GM12865 (cell line): Measurements from ENCODE around the gene BATF2.

Experiments
- DNase-seq: peaks from one replicate; pipeline ENCODE4 v3.0.0; 2010; ENCODE audit warnings: low read depth
- H3K4me3 ChIP-seq: 2 replicates; pipeline ENCODE4 v1.5.1; 2011; ENCODE audit warnings: mild to moderate bottlenecking, low read depth, low read length, control low read depth
- TF ChIP-seq, protein P1 (sequence below): IDR thresholded peaks from 2 replicates; pipeline ENCODE4 v1.5.1; 2011; ENCODE audit warnings: low read length, control low read depth, low read depth, inconsistent platforms; ENCODE audit not compliant: insufficient read depth; ENCODE audit errors: missing control alignments

The BATF2 gene, protein sequence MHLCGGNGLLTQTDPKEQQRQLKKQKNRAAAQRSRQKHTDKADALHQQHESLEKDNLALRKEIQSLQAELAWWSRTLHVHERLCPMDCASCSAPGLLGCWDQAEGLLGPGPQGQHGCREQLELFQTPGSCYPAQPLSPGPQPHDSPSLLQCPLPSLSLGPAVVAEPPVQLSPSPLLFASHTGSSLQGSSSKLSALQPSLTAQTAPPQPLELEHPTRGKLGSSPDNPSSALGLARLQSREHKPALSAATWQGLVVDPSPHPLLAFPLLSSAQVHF

DNA sequence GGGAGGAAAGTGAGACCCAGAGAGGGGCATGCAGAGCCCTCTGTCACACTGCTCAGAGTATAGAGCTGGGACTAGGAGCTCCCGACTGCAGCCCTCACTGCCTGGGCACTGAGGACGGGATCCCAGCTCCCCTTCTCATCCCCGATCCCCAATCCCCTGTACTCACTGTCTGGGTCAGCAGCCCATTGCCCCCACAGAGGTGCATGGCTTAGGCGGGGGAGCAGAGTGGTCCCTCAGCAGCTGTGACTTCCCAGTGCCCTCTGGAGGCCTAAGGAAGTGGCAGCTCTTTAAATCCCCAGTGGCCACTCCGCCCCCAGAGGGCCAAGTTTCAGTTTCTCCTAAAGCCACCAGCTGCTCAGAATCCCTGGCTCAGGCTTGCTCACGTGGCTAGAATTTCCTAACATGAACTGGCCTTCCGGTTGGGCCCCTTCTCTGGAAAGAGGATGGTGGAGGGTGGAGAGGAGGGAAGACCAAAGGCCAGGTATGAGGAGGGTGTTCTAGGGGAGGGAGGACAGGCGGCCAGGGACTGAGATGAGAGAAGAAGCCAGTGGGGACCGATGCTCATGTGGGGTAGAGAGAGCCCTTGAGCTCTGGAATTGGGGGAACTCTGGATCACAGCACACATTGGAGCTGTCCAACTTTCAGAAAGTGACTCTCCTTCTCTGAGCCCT is at the start of gene BATF2:
Gene BATF2 (minus strand): TSS at position 262 of the 671 bp plus-strand sequence. CDS start 57 bp downstream, at position 205.
- H3K4me3 ChIP-seq: no peak within 1 kb of the TSS
- TF ChIP-seq, protein P1, sequence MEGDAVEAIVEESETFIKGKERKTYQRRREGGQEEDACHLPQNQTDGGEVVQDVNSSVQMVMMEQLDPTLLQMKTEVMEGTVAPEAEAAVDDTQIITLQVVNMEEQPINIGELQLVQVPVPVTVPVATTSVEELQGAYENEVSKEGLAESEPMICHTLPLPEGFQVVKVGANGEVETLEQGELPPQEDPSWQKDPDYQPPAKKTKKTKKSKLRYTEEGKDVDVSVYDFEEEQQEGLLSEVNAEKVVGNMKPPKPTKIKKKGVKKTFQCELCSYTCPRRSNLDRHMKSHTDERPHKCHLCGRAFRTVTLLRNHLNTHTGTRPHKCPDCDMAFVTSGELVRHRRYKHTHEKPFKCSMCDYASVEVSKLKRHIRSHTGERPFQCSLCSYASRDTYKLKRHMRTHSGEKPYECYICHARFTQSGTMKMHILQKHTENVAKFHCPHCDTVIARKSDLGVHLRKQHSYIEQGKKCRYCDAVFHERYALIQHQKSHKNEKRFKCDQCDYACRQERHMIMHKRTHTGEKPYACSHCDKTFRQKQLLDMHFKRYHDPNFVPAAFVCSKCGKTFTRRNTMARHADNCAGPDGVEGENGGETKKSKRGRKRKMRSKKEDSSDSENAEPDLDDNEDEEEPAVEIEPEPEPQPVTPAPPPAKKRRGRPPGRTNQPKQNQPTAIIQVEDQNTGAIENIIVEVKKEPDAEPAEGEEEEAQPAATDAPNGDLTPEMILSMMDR: no peak
- DNase-seq: no peak

DNA sequence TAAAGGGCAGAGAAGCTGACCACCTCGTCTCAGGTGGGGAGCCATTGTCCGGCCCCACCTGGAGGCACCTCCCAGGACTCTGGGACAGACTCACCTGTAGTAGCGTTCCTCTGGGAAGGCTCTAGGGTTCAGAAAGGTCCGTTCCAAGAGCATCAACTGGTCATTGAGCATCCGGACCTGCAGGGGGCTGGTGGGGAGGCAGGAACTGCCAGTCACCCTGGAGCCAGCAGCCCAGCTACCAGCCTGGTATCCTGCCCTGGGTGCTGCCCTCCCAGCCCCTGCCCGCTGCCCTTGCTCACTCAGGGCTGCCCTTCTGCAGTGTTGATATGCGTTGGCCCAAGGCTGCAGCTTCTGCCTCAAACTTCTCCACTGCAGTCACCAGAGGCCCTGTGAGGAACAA is 49.0 kb upstream of the BATF2 start:
- H3K4me3 ChIP-seq: no peak overlapping the region
- TF ChIP-seq, protein P1: no peak
- no peak for DNase-seq

DNA sequence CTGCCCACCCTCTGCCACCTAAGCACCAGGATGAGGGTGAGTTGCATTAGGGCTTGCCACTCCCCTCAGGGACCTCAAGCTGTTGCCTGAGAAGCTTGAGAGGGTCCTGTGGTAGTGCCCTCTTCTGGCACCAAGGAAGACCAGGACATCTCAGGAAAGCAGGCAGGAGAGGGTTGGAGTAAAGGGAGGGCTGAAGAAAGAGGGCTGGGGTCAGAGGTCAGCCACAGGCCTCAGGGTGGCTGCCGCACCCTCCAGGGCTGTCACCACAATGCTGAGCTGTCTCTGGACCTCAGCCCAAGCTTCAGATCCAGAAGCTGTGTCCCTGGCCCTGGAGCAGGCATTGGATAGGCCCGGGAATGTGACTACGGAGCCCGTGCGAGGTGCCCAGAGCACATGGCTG is 48.3 kb upstream of the BATF2 start:
- no peak for DNase-seq
- no peak overlapping the region for H3K4me3 ChIP-seq
- TF ChIP-seq, protein P1: no peak

DNA sequence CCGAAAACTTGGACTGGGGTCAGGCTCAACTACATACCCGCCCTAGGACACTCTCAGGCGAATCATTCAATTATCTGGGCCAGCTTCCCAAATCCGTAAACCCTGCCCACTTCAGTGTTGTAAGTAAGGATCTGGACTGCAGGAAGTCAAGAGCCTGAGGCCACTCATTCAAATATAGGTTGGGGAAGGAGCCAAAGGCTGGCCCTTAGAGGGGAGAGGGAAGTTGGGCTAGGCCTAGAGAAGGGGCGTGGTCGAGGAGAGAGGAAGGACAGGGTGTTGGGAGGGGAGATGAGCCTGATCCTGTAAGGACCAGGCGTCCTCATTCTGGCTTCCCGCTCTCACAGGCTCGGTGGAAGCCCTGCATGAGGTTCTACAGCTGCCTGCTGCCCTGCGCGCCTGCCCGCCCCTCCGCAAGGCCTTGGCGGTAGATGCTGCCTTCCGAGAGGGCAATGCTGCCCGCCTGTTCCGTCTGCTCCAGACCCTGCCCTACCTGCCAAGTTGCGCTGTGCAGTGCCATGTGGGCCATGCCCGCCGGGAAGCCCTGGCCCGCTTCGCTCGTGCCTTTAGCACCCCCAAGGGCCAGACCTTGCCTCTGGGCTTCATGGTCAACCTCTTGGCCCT is 47.2 kb upstream of the BATF2 start:
- TF ChIP-seq, protein P1: no peak
- DNase-seq: no peak
- H3K4me3 ChIP-seq: no peak overlapping the region

DNA sequence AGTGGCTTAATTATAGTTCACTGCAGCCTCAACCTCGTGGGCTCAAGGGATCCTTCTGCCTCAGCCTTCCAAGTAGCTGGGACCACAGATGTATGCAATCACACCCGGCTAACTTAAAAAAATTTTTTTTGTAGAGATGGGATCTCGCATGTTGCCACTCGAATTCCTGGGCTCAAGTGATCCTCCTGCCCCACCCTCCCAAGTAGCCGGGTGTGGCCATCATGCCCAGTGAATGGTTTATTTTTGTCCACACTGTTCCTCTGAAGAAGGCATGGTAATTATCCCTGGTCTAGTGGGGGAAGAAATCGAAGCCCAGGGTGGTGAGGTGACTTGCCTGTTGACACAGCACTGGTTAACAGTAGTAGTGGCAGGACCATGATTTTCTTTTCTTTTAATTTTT is 46.1 kb upstream of the BATF2 start:
- DNase-seq: no peak
- TF ChIP-seq, protein P1: no peak
- H3K4me3 ChIP-seq: no peak overlapping the region

DNA sequence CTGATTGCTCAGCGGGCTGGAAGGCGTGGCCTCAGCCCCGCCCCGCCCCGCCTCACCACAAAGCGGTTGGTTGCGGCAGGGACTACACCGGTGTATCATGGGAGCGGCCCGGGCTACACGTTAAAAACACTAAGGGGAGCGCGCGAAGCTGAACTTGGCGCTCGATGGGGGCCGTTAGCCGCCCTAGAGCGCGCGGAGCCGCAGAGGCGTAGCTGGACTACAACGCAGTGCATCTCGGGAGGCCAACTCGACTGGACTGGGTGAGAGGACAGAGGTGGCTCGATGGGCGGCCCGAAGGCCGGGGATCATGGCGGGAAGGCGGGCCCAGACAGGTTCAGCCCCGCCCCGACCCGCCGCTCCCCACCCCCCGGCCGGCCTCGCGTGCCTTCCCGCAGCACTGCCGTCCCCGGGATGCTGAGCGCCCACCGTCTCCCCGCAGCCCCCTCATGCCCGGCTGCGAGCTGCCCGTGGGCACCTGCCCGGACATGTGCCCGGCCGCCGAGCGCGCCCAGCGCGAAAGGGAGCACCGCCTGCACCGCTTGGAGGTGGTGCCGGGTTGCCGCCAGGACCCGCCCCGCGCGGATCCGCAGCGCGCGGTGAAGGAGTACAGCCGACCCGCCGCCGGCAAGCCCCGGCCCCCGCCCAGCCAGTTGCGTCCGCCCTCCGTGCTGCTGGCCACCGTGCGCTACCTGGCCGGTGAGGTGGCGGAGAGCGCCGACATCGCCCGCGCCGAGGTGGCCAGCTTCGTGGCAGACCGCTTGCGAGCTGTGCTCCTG is 44.3 kb upstream of the BATF2 start, which contains the start of gene SAC3D1:
Gene SAC3D1 (plus strand): TSS at position 364 of the 776 bp plus-strand sequence. CDS start 83 bp downstream, at position 447.
- DNase-seq: peak; percentile 98
- TF ChIP-seq, protein P1: no peak
- H3K4me3 ChIP-seq: peak within 1 kb of the TSS; percentile 60
